ENCODE data around the gene CHRNA5. TPM values are rescaled to one million over a fixed set of nuclear protein-coding genes. Genes with fewer than 3 reads are reported as not detected.

The CHRNA5 gene
- total and polyA plus RNA-seq, 9 of the 15 experiments (the other 6 are each of a cell fraction or from before 2014, with no cell fraction given), result 2.8 to 16.1 (median 11.4) TPM

- Histone ChIP-seq H3K9me3 (replicated peaks; ENCODE audit: control insufficient read depth, insufficient read depth, low read depth, low read length) (no peaks in the 10 kb centered on the region), H3K27me3 (ENCODE audit: control insufficient read depth in 2 of 2, insufficient read depth in 2 of 2, low read length in 2 of 2) (peaks cover 48 to 73% of the 10 kb centered on the region in 2 experiments), H3K9me1 (ENCODE audit: control insufficient read depth, insufficient read depth, low read length) (no peaks in the 10 kb centered on the region), H3K4me3 (no peak overlapping the region), H3K9ac (ENCODE audit: insufficient read depth in 1 of 2, low read depth in 2 of 2, low read length in 2 of 2) (no peak overlapping the region), H3K4me2 (ENCODE audit: insufficient read depth, low read length) (no peak overlapping the region), H3K79me2 (ENCODE audit: control insufficient read depth, insufficient read depth, low read length) (no peaks in the 10 kb centered on the region), H2AFZ (ENCODE audit: low read depth, low read length) (no peak overlapping the region), H4K20me1 (replicated peaks; ENCODE audit: control insufficient read depth, insufficient read depth, low read length) (peaks cover 5% of the 10 kb centered on the region; the same call in 1 of the 2 replicates), H3K36me3 (ENCODE audit: control insufficient read depth, insufficient read depth, low read length) (no peaks in the 10 kb centered on the region), H3K27ac (ENCODE audit: extremely low read depth, low read depth, low read length) (no peak overlapping the region), H3K4me1 (replicated peaks in 1 of 2; ENCODE audit: control insufficient read depth in 2 of 2, insufficient read depth in 2 of 2, low read length in 2 of 2) (peaks cover 0 to under 1% of the 10 kb centered on the region in 2 experiments; a peak in 1 of 5 replicates)
- in situ Hi-C loops (cut with MboI), result no loop called here
- ATAC-seq (no peak), FAIRE-seq (no peak), DNase-seq (ENCODE audit: extremely low read depth in 1 of 4, low spot score in 3 of 4) (no peak)
- POLR2A ChIA-PET, result interaction anchor here (0.6 to 1.1 kb wide), 2 partner anchors 34 to 117 kb away, joined by 3 to 4 read pairs; no protein-coding TSS in a partner anchor
- TF ChIP-seq KHSRP (IDR thresholded peaks at IDR 0.05) (no peak), RAD51 (IDR thresholded peaks at IDR 0.05; ENCODE audit: borderline replicate concordance, low read depth) (no peak), ZNF707 (CRISPR knock-in tag; conservative IDR thresholded peaks at IDR 0.05) (no peak), ESRRA (IDR thresholded peaks at IDR 0.05; ENCODE audit: borderline replicate concordance, low read depth) (no peak), SAFB2 (IDR thresholded peaks at IDR 0.05; ENCODE audit: borderline replicate concordance, low read depth, low read length, severe bottlenecking) (no peak), TBL1XR1 (IDR thresholded peaks at IDR 0.05; ENCODE audit: low read length in 2 of 2) (no peak), ZBTB34 (CRISPR knock-in tag; IDR thresholded peaks at IDR 0.05) (no peak), JUNB (CRISPR knock-in tag; conservative IDR thresholded peaks at IDR 0.05) (no peak)
- no TSS peak for BruUV-seq (replicated peaks)
- intact Hi-C loops (cut with micrococcal nuclease), result no loop called here
- under 1% methylated on average over 12 of the region's 12 CpGs for WGBS (ENCODE audit: insufficient coverage, low coverage, missing lambda C conversion rate)
- CTCF ChIA-PET (ENCODE audit: low intra/inter-chr PET ratio), result no interaction called here
These were observed 60.4 kb downstream of the CHRNA5 start for GRCh38 chr15:78625606-78626280.

All from K562 (cell line).